ENCODE measurements around the gene THOC2.
A peak's percentile ranks its signal among the peaks of the same experiment; 100 is the strongest.
"Not testable (repeated sequence)": the region's sequence is repeated elsewhere in the genome, so short reads cannot be mapped to it uniquely, and the experiment has no call there.

THOC2 gene

GRCh38 chrX:123732670-123733363 is at the start of gene THOC2:
Gene THOC2 (minus strand): TSS chrX:123733052. CDS start chrX:123733022, 30 bp downstream.
- peak; percentile 57 to 64 (median 63) for DNase-seq (ENCODE audit: low read depth in 3 of 3)

GRCh38 chrX:123781786-123782185 is 48.9 kb upstream of the THOC2 start:
- not testable (repeated sequence) for DNase-seq (ENCODE audit: low read depth in 3 of 3)

DNA sequence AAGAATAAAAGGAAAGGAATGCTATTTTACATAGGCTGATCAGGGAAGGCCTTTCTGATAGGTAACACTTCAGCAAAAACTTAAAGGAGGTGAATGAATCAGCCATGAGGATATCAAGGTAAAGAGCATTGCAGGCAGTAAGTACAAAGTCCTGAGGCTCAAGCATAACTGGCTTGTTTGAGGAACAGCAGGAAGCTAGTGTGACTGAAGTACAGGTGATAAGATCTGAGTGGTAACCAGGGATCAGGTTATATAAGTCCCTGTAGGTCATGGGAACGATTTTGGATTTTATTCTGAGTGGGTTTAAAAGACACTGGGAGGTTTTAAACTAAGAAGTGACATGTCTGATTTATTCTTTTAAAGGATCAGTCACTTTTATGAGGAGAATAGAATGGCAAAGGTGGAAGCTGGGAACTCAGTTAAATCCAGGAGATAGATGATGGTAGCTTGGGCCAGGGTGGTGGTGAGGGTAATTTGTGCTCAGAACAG is 47.1 kb upstream of the THOC2 start:
- DNase-seq (ENCODE audit: low read depth in 3 of 3), result no peak

GRCh38 chrX:123773258-123773988 is 40.6 kb upstream of the THOC2 start:
- no peak for DNase-seq (ENCODE audit: low read depth in 3 of 3)

DNA sequence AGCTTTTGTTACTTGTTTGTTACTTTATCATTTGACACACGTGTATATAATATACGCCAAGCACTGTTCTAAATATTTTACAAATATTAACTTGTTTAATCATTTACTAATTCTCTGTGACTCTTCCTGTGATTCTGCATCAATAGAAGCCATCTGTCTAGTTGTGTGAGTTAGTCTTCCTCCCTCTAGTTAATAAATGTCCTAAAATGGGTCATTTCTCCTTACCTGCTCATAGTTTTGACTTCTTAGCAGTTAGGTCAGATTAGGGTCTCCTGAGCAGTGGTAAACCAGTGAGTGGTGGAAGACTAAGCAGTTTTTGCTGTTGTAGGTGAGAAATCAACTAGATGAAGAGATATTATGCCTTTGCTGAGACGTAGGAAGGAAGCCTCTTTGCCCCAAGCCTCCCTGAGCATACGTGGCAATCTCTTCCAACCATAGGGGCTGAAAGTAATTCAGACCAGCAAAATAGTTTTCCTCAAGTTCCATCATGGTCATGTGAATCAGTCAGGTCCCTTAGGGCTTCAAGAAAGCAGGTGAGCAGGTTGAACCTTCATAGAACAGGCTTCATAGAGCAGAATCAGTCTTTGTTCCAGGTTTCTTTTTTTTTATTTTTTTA is 38.7 kb upstream of the THOC2 start:
- DNase-seq (ENCODE audit: low read depth in 3 of 3), result no peak

- peak; percentile 14 to 19 (median 17) for DNase-seq (ENCODE audit: low read depth in 3 of 3)
Measured at GRCh38 chrX:123764967-123765871, 32.4 kb upstream of the THOC2 start.

DNA sequence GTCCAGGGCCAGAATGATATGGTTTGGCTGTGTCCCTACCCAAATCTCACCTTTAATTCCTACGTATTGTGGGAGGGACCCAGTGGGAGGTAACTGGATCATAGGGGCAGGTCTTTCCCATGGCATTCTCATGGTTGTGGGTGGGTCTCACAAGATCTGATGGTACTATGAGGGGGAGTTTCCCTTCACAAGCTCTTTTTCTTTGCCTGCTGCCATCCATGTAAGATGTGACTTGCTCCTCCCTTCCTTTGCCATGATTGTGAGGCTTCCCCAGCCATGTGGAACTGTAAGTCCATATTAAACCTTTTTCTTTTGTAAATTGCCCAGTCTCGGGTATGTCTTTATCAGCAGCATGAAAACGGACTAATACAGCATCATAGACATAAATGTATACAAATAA is 27.0 kb upstream of the THOC2 start:
- DNase-seq (ENCODE audit: low read depth in 3 of 3), result not testable (repeated sequence)

- not testable (repeated sequence) for DNase-seq (ENCODE audit: low read depth in 3 of 3)
Measured at GRCh38 chrX:123757794-123758193, 24.9 kb upstream of the THOC2 start.

GRCh38 chrX:123756320-123756719 is 23.5 kb upstream of the THOC2 start:
- no peak for DNase-seq (ENCODE audit: low read depth in 3 of 3)

- no peak for DNase-seq (ENCODE audit: low read depth in 3 of 3)
Measured at GRCh38 chrX:123755107-123755506, 22.3 kb upstream of the THOC2 start.

DNA sequence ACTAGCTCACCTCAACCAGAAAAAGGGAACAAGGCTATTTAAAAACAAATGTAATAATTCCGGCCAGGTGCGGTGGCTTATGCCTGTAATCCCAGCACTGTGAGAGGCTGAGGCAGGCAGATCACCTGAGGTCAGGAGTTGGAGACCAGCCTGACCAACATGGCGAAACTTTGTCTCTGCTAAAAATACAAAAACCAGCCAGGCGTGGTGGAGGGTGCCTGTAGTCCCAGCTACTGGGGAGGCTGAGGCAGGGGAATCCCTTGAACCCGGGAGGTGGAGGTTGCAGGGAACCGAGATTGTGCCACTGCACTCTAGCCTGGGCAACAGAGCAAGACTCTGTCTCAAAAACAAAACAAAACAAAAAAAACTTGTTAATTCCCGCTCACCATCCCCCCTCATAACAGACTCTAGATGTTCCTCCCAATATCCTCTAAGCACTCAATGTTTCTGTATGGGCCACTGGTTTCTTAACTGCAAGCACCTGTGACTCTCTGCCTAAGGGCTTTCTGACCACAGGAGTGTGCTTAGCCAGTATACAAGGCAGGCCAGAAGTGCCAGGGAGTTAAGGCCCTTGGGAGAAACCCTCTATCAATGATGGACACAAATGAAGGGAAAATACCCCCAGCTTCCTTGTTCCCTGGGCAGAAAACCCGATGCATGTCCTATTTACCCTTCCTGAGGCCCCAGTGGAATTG is 21.0 kb upstream of the THOC2 start:
- DNase-seq (ENCODE audit: low read depth in 3 of 3), result no peak

GRCh38 chrX:123749643-123750042 is 16.8 kb upstream of the THOC2 start:
- DNase-seq (ENCODE audit: low read depth in 3 of 3), result no peak

DNA sequence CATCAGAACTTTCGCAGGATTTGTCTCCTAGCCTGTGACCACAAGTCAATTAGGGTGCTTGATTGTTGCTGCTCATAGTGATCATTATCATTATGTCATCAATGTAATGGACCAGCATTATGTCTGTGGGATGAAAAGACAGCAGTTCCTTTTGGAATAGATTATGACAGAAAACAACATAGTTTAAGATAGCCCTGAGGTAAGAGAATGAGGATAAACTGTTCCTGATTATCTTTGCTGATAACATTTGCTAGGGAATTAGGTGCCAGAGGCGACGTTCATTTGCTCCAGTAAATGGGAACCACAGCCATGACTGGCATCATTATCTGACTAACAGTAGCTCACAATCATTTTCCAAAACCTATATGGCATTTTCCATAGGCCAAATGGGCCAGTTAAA is 12.7 kb upstream of the THOC2 start:
- DNase-seq (ENCODE audit: low read depth in 3 of 3), result no peak

- DNase-seq (ENCODE audit: low read depth in 3 of 3), result no peak
Measured at GRCh38 chrX:123743312-123743711, 10.5 kb upstream of the THOC2 start.

GRCh38 chrX:123742440-123742839 is 9.6 kb upstream of the THOC2 start:
- DNase-seq (ENCODE audit: low read depth in 3 of 3), result no peak

- no peak for DNase-seq (ENCODE audit: low read depth in 3 of 3)
Measured at GRCh38 chrX:123740536-123740935, 7.7 kb upstream of the THOC2 start.

DNA sequence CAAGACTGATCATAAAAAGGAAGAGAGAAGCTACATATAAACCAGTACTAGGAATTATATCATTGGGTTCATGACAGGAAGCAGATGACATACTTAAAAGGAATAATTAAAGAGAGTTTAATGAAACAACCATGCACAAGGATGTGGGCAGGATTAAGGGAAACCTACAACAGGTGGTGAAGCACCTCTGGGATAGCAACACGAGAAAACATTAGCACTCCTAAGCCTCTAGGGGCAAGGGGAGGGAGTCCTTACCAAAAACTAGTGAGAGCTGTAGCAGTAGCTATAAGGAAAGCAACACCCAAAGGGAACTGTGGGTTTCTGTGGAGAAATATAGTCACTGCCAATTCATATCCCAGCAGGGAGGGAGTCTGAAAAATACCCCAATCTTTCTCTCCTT is 7.2 kb upstream of the THOC2 start:
- no peak for DNase-seq (ENCODE audit: low read depth in 3 of 3)

DNA sequence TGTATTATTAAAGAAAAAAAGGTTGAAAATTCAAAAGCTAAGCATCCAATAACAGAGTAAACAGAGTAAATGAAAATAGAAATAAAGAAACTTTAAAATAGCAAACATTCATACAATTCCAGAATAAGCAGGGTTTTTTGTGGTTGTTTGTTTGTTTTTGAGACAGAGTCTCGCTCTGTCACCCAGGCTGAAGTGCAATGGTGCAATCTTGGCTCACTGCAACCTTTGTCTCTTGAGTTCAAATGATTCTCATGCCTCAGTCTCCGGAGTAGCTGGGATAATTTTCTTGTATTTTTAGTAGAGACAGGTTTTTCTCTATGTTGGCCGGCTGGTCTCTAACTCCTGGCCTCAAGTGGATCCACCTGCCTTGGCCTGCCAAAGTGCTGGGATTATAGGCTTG is 6.6 kb upstream of the THOC2 start:
- DNase-seq (ENCODE audit: low read depth in 3 of 3), result no peak

- no peak for DNase-seq (ENCODE audit: low read depth in 3 of 3)
Measured at GRCh38 chrX:123738378-123738940, 5.6 kb upstream of the THOC2 start.

DNA sequence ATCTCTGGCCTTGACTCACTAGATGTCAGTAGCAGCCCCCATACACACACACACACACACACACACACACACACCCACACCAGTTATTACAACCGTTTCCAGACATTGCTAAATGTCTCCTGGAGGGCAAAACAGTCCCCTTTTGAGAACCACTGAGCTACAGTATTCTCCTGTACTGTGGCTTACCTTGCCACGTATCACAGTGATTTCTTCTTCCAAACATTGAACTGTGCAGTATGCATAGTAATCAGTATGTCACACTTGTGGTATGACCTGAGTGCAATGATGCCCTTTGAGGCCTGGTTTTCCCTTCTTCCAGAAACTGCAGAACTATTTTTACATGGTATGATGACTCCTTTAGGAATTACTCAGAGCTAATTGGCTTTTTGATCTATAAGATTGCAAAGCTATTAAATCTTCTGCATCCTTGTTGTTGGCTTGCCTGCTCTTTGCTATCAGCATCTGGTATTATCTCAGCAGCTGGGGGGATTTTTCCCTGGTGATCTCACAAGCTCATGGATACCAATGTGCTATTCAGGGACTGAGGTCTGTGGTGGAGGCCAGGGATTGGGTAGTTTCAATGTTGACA is 3.6 kb upstream of the THOC2 start:
- DNase-seq (ENCODE audit: low read depth in 3 of 3), result no peak
